IMR-90 (cell line): ENCODE measurements around the gene PSMA1. TPM values are rescaled to one million over a fixed set of nuclear protein-coding genes. Genes with fewer than 3 reads are reported as not detected.

ENCODE experiments used
- ATAC-seq: fragments of 200-7000 bp; cut with Tn5 transposase; 2 replicates; pipeline ENCODE4 v1.9.1; 2020; ENCODE audit warnings: low read depth, mild to moderate bottlenecking, moderate library complexity
- BruUV-seq: library from RNA; stranded (reverse); fragments of 400-500 nt; replicated peaks from 2 replicates; lab custom pipeline; 2021; lab: Mats Ljungman, UMichigan
- CTCF ChIA-PET: fragments of 300-600 bp; formaldehyde crosslinking; extraction: SDS; loops from one replicate; lab custom pipeline; 2021; ENCODE audit warnings: antibody characterized with exemption; lab: Yijun Ruan, JAX
- POLR2A ChIA-PET: fragments of 300-600 bp; sonication (Branson Sonifier 250); formaldehyde crosslinking; loops from one replicate; lab custom pipeline; 2022; ENCODE audit warnings: antibody characterized with exemption; ENCODE audit not compliant: unreplicated experiment; lab: Charles Lee
- DNase-seq: peaks from one replicate; pipeline ENCODE4 v3.0.0; 2013
- H2AFZ ChIP-seq: replicated peaks from 2 replicates; pipeline ENCODE3; 2013; ENCODE audit warnings: low read length, mild to moderate bottlenecking; ENCODE audit not compliant: poor library complexity
- H2AK5ac ChIP-seq: 2 replicates; pipeline ENCODE4 v1.6.1; 2013; ENCODE audit warnings: low read depth, low read length, inconsistent platforms
- H2AK9ac ChIP-seq: replicated peaks from 2 replicates; pipeline ENCODE3; 2013; ENCODE audit warnings: mild to moderate bottlenecking, low read depth, low read length, moderate library complexity; ENCODE audit not compliant: poor library complexity
- H2BK120ac ChIP-seq: 2 replicates; pipeline ENCODE4 v1.6.1; 2013; ENCODE audit warnings: low read depth, low read length, inconsistent platforms
- H2BK15ac ChIP-seq: 3 replicates; pipeline ENCODE4 v1.6.1; 2013; ENCODE audit warnings: low read depth, low read length, inconsistent platforms
- H2BK20ac ChIP-seq: 2 replicates; pipeline ENCODE4 v1.6.1; 2013; ENCODE audit warnings: low read depth, mild to moderate bottlenecking, inconsistent platforms, low read length, moderate library complexity
- H2BK5ac ChIP-seq: 2 replicates; pipeline ENCODE4 v1.6.1; 2013; ENCODE audit warnings: mild to moderate bottlenecking, low read depth, low read length, inconsistent platforms; ENCODE audit not compliant: poor library complexity, severe bottlenecking
- H3K14ac ChIP-seq: replicated peaks from 2 replicates; pipeline ENCODE4 v1.6.1; 2013; ENCODE audit warnings: low read depth, low read length, inconsistent platforms
- H3K18ac ChIP-seq: 2 replicates; pipeline ENCODE4 v1.6.1; 2013; ENCODE audit warnings: low read depth, low read length, control low read depth
- H3K23ac ChIP-seq: 2 replicates; pipeline ENCODE4 v1.6.1; 2013; ENCODE audit warnings: low read depth, low read length, inconsistent platforms
- H3K27ac ChIP-seq: 2 replicates; pipeline ENCODE4 v1.5.1; 2013; ENCODE audit warnings: mild to moderate bottlenecking, control low read depth, low read length; ENCODE audit not compliant: insufficient read depth
- H3K27me3 ChIP-seq: 2 replicates; pipeline ENCODE4 v1.6.1; 2013; ENCODE audit warnings: low read length; ENCODE audit not compliant: control insufficient read depth, insufficient read depth
- H3K36me3 ChIP-seq: 2 replicates; pipeline ENCODE4 v1.6.1; 2013; ENCODE audit warnings: low read length, mixed read lengths; ENCODE audit not compliant: control insufficient read depth, insufficient read depth
- H3K4ac ChIP-seq: 2 replicates; pipeline ENCODE4 v1.6.1; 2013; ENCODE audit warnings: low read depth, low read length, inconsistent platforms
- H3K4me1 ChIP-seq: 2 replicates; pipeline ENCODE4 v1.6.1; 2013; ENCODE audit warnings: low read length, mixed read lengths; ENCODE audit not compliant: control insufficient read depth, insufficient read depth
- H3K4me2 ChIP-seq: 2 replicates; pipeline ENCODE4 v1.6.1; 2013; ENCODE audit warnings: low read depth, mild to moderate bottlenecking, control low read depth, low read length, moderate library complexity
- H3K4me3 ChIP-seq: 2 replicates; pipeline ENCODE4 v1.5.1; 2013; ENCODE audit warnings: low read depth, mild to moderate bottlenecking, control low read depth, low read length, moderate library complexity; ENCODE audit not compliant: insufficient read depth
- H3K56ac ChIP-seq: 2 replicates; pipeline ENCODE4 v1.6.1; 2013; ENCODE audit warnings: low read length, inconsistent platforms; ENCODE audit not compliant: insufficient read depth; ENCODE audit errors: extremely low read depth
- H3K79me1 ChIP-seq, 2 experiments: 2 replicates each; pipeline ENCODE4 v1.6.1; 2013; ENCODE audit warnings: low read length in 2 of 2, inconsistent platforms in 1 of 2, low read depth in 1 of 2
- H3K9ac ChIP-seq: 2 replicates; pipeline ENCODE4 v1.6.1; 2013; ENCODE audit warnings: low read depth, low read length, control low read depth
- H3K9me1 ChIP-seq: 2 replicates; pipeline ENCODE4 v1.6.1; 2013; ENCODE audit warnings: low read length, inconsistent platforms; ENCODE audit not compliant: insufficient read depth
- H3K9me3 ChIP-seq: 2 replicates; pipeline ENCODE4 v1.6.1; 2013; ENCODE audit warnings: low read length; ENCODE audit not compliant: control insufficient read depth, insufficient read depth
- H4K20me1 ChIP-seq: 2 replicates; pipeline ENCODE4 v1.6.1; 2013; ENCODE audit warnings: low read length, inconsistent platforms; ENCODE audit not compliant: insufficient read depth
- H4K5ac ChIP-seq: 2 replicates; pipeline ENCODE4 v1.6.1; 2013; ENCODE audit warnings: mild to moderate bottlenecking, low read depth, low read length, control low read depth
- H4K8ac ChIP-seq, 2 experiments: 2 replicates each; pipeline ENCODE4 v1.6.1; 2013; ENCODE audit warnings: low read depth in 2 of 2, low read length in 2 of 2, control low read depth in 1 of 2, inconsistent platforms in 1 of 2
- H4K91ac ChIP-seq: 2 replicates; pipeline ENCODE4 v1.6.1; 2013; ENCODE audit warnings: low read depth, low read length, inconsistent platforms; ENCODE audit not compliant: insufficient read depth
- CHD1 ChIP-seq: IDR thresholded peaks from 2 replicates; pipeline ENCODE4 v1.6.1; 2012; ENCODE audit warnings: low read depth, low read length, improper control_type of control experiment
- CTCF ChIP-seq: conservative IDR thresholded peaks from 2 replicates; pipeline ENCODE4 v1.5.1; 2012; ENCODE audit warnings: mild to moderate bottlenecking, low read depth, low read length, improper control_type of control experiment
- FOS ChIP-seq: fragments of 150-350 bp; IDR thresholded peaks from 2 replicates; pipeline ENCODE4 v1.6.1; 2016; ENCODE audit warnings: low read depth, low read length
- MAFK ChIP-seq: IDR thresholded peaks from 2 replicates; pipeline ENCODE4 v1.6.1; 2012; ENCODE audit warnings: low read depth, low read length, improper control_type of control experiment
- MAZ ChIP-seq: IDR thresholded peaks from 2 replicates; pipeline ENCODE4 v1.6.1; 2012; ENCODE audit warnings: low read depth, mild to moderate bottlenecking, low read length, improper control_type of control experiment, moderate library complexity, borderline replicate concordance
- MXI1 ChIP-seq: IDR thresholded peaks from 2 replicates; pipeline ENCODE4 v1.6.1; 2012; ENCODE audit warnings: low read depth, mild to moderate bottlenecking, low read length, moderate library complexity, borderline replicate concordance
- NFE2L2 ChIP-seq: fragments of 150-350 bp; IDR thresholded peaks from 2 replicates; pipeline ENCODE4 v1.6.1; 2016; ENCODE audit warnings: low read depth, mild to moderate bottlenecking, low read length
- POLR2A ChIP-seq: IDR thresholded peaks from 2 replicates; pipeline ENCODE4 v1.6.1; 2012; ENCODE audit warnings: mild to moderate bottlenecking, low read depth, low read length
- RCOR1 ChIP-seq: IDR thresholded peaks from 2 replicates; pipeline ENCODE4 v1.6.1; 2012; ENCODE audit warnings: mild to moderate bottlenecking, low read length, improper control_type of control experiment; ENCODE audit not compliant: insufficient replicate concordance
- RFX5 ChIP-seq: IDR thresholded peaks from 2 replicates; pipeline ENCODE4 v1.8.0; 2012; ENCODE audit warnings: low read depth, mild to moderate bottlenecking, low read length, moderate library complexity
- SMC3 ChIP-seq: fragments of 150-350 bp; IDR thresholded peaks from 2 replicates; pipeline ENCODE4 v1.6.1; 2016; ENCODE audit warnings: low read depth, mild to moderate bottlenecking, antibody characterized with exemption, low read length, moderate library complexity
- USF2 ChIP-seq: fragments of 150-350 bp; IDR thresholded peaks from 2 replicates; pipeline ENCODE4 v1.6.1; 2017; ENCODE audit warnings: mild to moderate bottlenecking, antibody characterized with exemption, low read length, low read depth
- dilution Hi-C: fragments of 300-500 bp; cut with HindIII; formaldehyde crosslinking; loops from one replicate; pipeline ENCODE4 v1.14.3; 2018; ENCODE audit warnings: low sequenced_read_pairs; ENCODE audit not compliant: unreplicated experiment
- in situ Hi-C: fragments of 300-500 bp; cut with MboI; formaldehyde crosslinking; loops from 3 replicates; pipeline ENCODE4 v1.14.3; 2019; ENCODE audit warnings: low sequenced_read_pairs, inconsistent platforms, mixed read lengths
- intact Hi-C: fragments of 100-400 bp; cut with micrococcal nuclease; formaldehyde crosslinking; loops from 2 replicates; pipeline ENCODE4 v1.10.0; 2022
- polyA plus RNA-seq, 3 experiments: library from polyadenylated mRNA; depleted of rRNA; stranded (reverse); fragments of >200 nt; gene quantifications; 2 replicates each; pipeline ENCODE4 v1.2.3, GENCODE V29; 2012; ENCODE audit warnings: low replicate concordance in 1 of 3
- total RNA-seq: library from RNA; depleted of rRNA; stranded (reverse); fragments of >200 nt; gene quantifications from 2 replicates; pipeline ENCODE4 v1.2.3, GENCODE V29; 2012
- TF ChIP-seq, protein P1 (sequence below): fragments of 150-350 bp; IDR thresholded peaks from 2 replicates; pipeline ENCODE4 v1.6.1; 2016; ENCODE audit warnings: low read depth, mild to moderate bottlenecking, low read length, moderate library complexity, borderline replicate concordance

The PSMA1 gene
- total and polyA plus RNA-seq, 2 of the 4 experiments (the other 2 are of a cell fraction): 179 to 194 TPM

DNA sequence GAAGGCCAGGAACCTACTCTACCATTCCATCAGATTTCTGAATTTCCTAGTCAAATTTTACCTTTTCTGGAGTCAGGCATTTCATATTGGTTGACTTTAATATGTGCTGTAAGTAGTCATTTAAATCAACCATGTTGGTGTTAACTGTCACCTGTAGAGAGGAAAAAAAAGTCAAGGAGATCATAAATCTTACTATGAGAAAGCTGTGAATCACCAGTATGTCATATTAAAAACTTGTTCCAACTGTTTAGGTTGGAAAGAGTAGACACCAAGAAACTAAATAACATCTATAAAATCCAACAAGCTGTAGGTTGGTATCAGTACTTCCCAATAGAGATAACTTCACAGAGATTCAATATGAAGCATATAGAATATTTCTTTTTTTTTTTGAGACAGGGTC, 60.0 kb downstream of the PSMA1 start:
- dilution Hi-C loops: loop anchor here (25.0 kb wide), 1 partner anchor 148 kb away; no protein-coding TSS in a partner anchor
- ATAC-seq: no peak
- Histone ChIP-seq H3K36me3 (peaks cover 55% of the 10 kb centered on the region), H2AK9ac (no peak overlapping the region), H2BK120ac (no peak overlapping the region), H3K9me1 (no peaks in the 10 kb centered on the region), H2BK20ac (no peak overlapping the region), H3K18ac (no peak overlapping the region), H3K14ac (no peak overlapping the region), H4K20me1 (peaks cover 4% of the 10 kb centered on the region; the same call in 1 of the 2 replicates), H3K4me3 (no peak overlapping the region), H2AFZ (no peak overlapping the region), H3K23ac (no peak overlapping the region), H3K4me2 (no peak overlapping the region), H4K5ac (no peak overlapping the region), H3K9ac (no peak overlapping the region), H3K9me3 (no peaks in the 10 kb centered on the region), H2BK5ac (no peak overlapping the region), H3K4ac (no peak overlapping the region), H4K91ac (no peak overlapping the region), H3K4me1 (peaks cover 1% of the 10 kb centered on the region; the same call in 1 of the 2 replicates), H3K56ac (no peak overlapping the region), H2AK5ac (no peak overlapping the region), H3K27me3 (no peaks in the 10 kb centered on the region), H2BK15ac (no peak overlapping the region), H4K8ac (no peak overlapping the region), H3K27ac (no peak overlapping the region), H3K79me1 (peaks cover 7 to 8% of the 10 kb centered on the region in 2 experiments)
- BruUV-seq: no TSS peak
- ChIA-PET POLR2A (no interaction called here), CTCF (interaction anchor here (0.5 to 0.9 kb wide), 3 partner anchors 14 to 102 kb away, joined by 3 to 4 read pairs (median 3); no protein-coding TSS in a partner anchor)
- no peak for DNase-seq
- TF ChIP-seq MAFK (no peak), MAZ (no peak), RCOR1 (no peak), FOS (no peak), POLR2A (no peak), NFE2L2 (no peak), RFX5 (no peak), SMC3 (no peak), CTCF (no peak), MXI1 (no peak), CHD1 (no peak), USF2 (no peak)
- TF ChIP-seq, protein P1, sequence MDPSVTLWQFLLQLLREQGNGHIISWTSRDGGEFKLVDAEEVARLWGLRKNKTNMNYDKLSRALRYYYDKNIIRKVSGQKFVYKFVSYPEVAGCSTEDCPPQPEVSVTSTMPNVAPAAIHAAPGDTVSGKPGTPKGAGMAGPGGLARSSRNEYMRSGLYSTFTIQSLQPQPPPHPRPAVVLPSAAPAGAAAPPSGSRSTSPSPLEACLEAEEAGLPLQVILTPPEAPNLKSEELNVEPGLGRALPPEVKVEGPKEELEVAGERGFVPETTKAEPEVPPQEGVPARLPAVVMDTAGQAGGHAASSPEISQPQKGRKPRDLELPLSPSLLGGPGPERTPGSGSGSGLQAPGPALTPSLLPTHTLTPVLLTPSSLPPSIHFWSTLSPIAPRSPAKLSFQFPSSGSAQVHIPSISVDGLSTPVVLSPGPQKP: no peak
- intact Hi-C loops: loop anchor here (2.0 to 5.0 kb wide), 2 partner anchors 15 to 37 kb away; partner anchors contain the start of gene COPB1
- in situ Hi-C loops: no loop called here
